ENCODE data around the gene GIGYF1.
"Not testable (repeated sequence)": the region's sequence is repeated elsewhere in the genome, so short reads cannot be mapped to it uniquely, and the experiment has no call there.

GIGYF1 gene

GRCh38 chr7:100721505-100721812 lies 27.4 kb upstream of the GIGYF1 start:
- TF ChIP-seq, protein P1, sequence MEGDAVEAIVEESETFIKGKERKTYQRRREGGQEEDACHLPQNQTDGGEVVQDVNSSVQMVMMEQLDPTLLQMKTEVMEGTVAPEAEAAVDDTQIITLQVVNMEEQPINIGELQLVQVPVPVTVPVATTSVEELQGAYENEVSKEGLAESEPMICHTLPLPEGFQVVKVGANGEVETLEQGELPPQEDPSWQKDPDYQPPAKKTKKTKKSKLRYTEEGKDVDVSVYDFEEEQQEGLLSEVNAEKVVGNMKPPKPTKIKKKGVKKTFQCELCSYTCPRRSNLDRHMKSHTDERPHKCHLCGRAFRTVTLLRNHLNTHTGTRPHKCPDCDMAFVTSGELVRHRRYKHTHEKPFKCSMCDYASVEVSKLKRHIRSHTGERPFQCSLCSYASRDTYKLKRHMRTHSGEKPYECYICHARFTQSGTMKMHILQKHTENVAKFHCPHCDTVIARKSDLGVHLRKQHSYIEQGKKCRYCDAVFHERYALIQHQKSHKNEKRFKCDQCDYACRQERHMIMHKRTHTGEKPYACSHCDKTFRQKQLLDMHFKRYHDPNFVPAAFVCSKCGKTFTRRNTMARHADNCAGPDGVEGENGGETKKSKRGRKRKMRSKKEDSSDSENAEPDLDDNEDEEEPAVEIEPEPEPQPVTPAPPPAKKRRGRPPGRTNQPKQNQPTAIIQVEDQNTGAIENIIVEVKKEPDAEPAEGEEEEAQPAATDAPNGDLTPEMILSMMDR (IDR thresholded peaks at IDR 0.05; ENCODE audit: control extremely low read depth, extremely low read depth, low read depth, missing control alignments) = no peak
- DNase-seq (ENCODE audit: extremely low spot score) = no peak
- CTCF ChIA-PET = interaction anchor here (1.1 to 9.0 kb wide), 2 partner anchors 16 to 162 kb away, joined by 4 to 100 read pairs; partner anchors contain the start of gene POP7
- POLR2A ChIA-PET = interaction anchor here (0.7 kb wide), 1 partner anchor 243 kb away, joined by 4 read pairs; no protein-coding TSS in a partner anchor

DNA sequence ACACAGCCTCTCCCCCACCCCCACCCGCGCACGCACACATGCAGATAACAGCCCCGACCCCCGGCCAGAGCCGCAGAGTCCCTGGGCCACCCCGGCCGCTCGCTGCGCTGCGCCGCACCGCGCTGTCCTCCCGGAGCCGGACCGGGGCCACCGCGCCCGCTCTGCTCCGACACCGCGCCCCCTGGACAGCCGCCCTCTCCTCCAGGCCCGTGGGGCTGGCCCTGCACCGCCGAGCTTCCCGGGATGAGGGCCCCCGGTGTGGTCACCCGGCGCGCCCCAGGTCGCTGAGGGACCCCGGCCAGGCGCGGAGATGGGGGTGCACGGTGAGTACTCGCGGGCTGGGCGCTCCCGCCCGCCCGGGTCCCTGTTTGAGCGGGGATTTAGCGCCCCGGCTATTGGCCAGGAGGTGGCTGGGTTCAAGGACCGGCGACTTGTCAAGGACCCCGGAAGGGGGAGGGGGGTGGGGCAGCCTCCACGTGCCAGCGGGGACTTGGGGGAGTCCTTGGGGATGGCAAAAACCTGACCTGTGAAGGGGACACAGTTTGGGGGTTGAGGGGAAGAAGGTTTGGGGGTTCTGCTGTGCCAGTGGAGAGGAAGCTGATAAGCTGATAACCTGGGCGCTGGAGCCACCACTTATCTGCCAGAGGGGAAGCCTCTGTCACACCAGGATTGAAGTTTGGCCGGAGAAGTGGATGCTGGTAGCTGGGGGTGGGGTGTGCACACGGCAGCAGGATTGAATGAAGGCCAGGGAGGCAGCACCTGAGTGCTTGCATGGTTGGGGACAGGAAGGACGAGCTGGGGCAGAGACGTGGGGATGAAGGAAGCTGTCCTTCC lies 26.8 kb upstream of the GIGYF1 start:
- ChIA-PET POLR2A (no interaction called here), CTCF (interaction anchor here (1.1 to 9.0 kb wide), 3 partner anchors 15 to 161 kb away, joined by 4 to 100 read pairs (median 9); partner anchors contain the start of gene POP7)
- TF ChIP-seq, protein P1 (IDR thresholded peaks at IDR 0.05; ENCODE audit: control extremely low read depth, extremely low read depth, low read depth, missing control alignments) = no peak
- DNase-seq (ENCODE audit: extremely low spot score) = no peak

DNA sequence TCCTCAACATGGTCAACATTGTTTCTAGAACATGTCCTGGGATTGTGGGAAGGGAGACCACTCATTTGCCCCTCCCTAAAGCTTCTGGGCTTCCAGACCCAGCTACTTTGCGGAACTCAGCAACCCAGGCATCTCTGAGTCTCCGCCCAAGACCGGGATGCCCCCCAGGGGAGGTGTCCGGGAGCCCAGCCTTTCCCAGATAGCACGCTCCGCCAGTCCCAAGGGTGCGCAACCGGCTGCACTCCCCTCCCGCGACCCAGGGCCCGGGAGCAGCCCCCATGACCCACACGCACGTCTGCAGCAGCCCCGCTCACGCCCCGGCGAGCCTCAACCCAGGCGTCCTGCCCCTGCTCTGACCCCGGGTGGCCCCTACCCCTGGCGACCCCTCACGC lies 26.2 kb upstream of the GIGYF1 start, which contains the start of gene EPO:
TSS of gene EPO (plus strand) at position 190 of the 392 bp plus-strand sequence. CDS start 513 bp downstream, outside the sequence.
- CTCF ChIA-PET = interaction anchor here (1.7 kb wide), 1 partner anchor 15 kb away, joined by 9 read pairs; the partner anchor contains the start of gene POP7
- DNase-seq (ENCODE audit: extremely low spot score) = no peak
- POLR2A ChIA-PET = no interaction called here
- TF ChIP-seq, protein P1 (IDR thresholded peaks at IDR 0.05; ENCODE audit: control extremely low read depth, extremely low read depth, low read depth, missing control alignments) = no peak

GRCh38 chr7:100719523-100720278 lies 25.7 kb upstream of the GIGYF1 start:
- CTCF ChIA-PET = interaction anchor here (1.1 to 1.7 kb wide), 2 partner anchors 9 to 14 kb away, joined by 3 to 9 read pairs; partner anchors contain the start of gene POP7
- no peak for DNase-seq (ENCODE audit: extremely low spot score)
- POLR2A ChIA-PET = no interaction called here
- TF ChIP-seq, protein P1 (IDR thresholded peaks at IDR 0.05; ENCODE audit: control extremely low read depth, extremely low read depth, low read depth, missing control alignments) = no peak

- CTCF ChIA-PET = interaction anchor here (1.0 to 5.7 kb wide), 4 partner anchors 9 to 136 kb away, joined by 3 to 40 read pairs (median 14); partner anchors contain the start of genes POP7 and SLC12A9
- DNase-seq (ENCODE audit: extremely low spot score); POLR2A ChIA-PET: not testable (repeated sequence)
Observed at GRCh38 chr7:100717073-100717472, 23.0 kb upstream of the GIGYF1 start.

GRCh38 chr7:100714725-100715124 lies 20.7 kb upstream of the GIGYF1 start:
- POLR2A ChIA-PET = no interaction called here
- CTCF ChIA-PET = interaction anchor here (1.2 to 5.7 kb wide), 4 partner anchors 8 to 138 kb away, joined by 3 to 40 read pairs (median 14); partner anchors contain the start of genes POP7 and SLC12A9
- TF ChIP-seq, protein P1 (IDR thresholded peaks at IDR 0.05; ENCODE audit: control extremely low read depth, extremely low read depth, low read depth, missing control alignments) = no peak
- DNase-seq (ENCODE audit: extremely low spot score) = no peak
